Endothelial cell of umbilical vein (primary cell): ENCODE results near the gene PALM. TPM values are rescaled to one million over a fixed set of nuclear protein-coding genes. Genes with fewer than 3 reads are reported as not detected.
A peak's percentile ranks its signal among the peaks of the same experiment; 100 is the strongest.

Source experiments
- BruUV-seq: library from RNA; stranded (reverse); fragments of 400-500 nt; replicated peaks from 2 replicates; lab custom pipeline; 2021; lab: Mats Ljungman, UMichigan
- CTCF ChIA-PET: fragments of 300-600, 350-600 bp; sonication (Branson Sonifier 250); formaldehyde crosslinking; loops from one replicate; lab custom pipeline; 2021; ENCODE audit warnings: antibody characterized with exemption, inconsistent platforms; lab: Charles Lee
- POLR2A ChIA-PET: fragments of 300-600, 350-600 bp; sonication (Branson Sonifier 250); formaldehyde crosslinking; loops from one replicate; lab custom pipeline; 2021; ENCODE audit warnings: antibody characterized with exemption, inconsistent platforms; lab: Charles Lee
- DNase-seq: peaks from one replicate; pipeline ENCODE4 v3.0.0-alpha.2; 2011; ENCODE audit warnings: low read depth, low spot score
- FAIRE-seq: peaks from 2 replicates; lab custom pipeline; 2011; peaks lifted over from hg19 to GRCh38; lab: Jason Lieb, UNC
- H2AFZ ChIP-seq: 2 replicates; pipeline ENCODE4 v1.6.0; 2012; ENCODE audit warnings: low read depth, low read length, control low read depth, inconsistent platforms
- H3K27ac ChIP-seq: 2 replicates; pipeline ENCODE4 v1.5.1; 2011; ENCODE audit warnings: low read depth, mild to moderate bottlenecking, control low read depth, low read length, moderate library complexity; ENCODE audit not compliant: insufficient read depth
- H3K27me3 ChIP-seq, 2 experiments: 2 replicates each; pipeline versions ENCODE4 v1.6.0 to v1.6.1; 2011; ENCODE audit warnings: low read length in 2 of 2, mixed read lengths in 1 of 2; ENCODE audit not compliant: control insufficient read depth in 2 of 2, insufficient read depth in 2 of 2
- H3K36me3 ChIP-seq, 2 experiments: 2 replicates in 1 of 2; 3 replicates in 1 of 2; pipeline ENCODE4 v1.5.1; 2011; ENCODE audit warnings: low read length in 2 of 2, mild to moderate bottlenecking in 1 of 2, moderate library complexity in 1 of 2; ENCODE audit not compliant: control insufficient read depth in 2 of 2, insufficient read depth in 2 of 2; ENCODE audit errors: extremely low read depth in 1 of 2
- H3K4me1 ChIP-seq: 3 replicates; pipeline ENCODE4 v1.5.1; 2011; ENCODE audit warnings: mild to moderate bottlenecking, low read length; ENCODE audit not compliant: control insufficient read depth, insufficient read depth; ENCODE audit errors: extremely low read depth
- H3K4me2 ChIP-seq: 2 replicates; pipeline ENCODE4 v1.6.1; 2011; ENCODE audit warnings: low read length, control low read depth, mixed read lengths; ENCODE audit not compliant: insufficient read depth
- H3K4me3 ChIP-seq, 3 experiments: fragments of 200-600 bp in 1 of 3; sonication (generic), shearing (Covaris generic) in 1 of 3; replicated peaks in 1 of 3; 2 replicates each; pipeline ENCODE4 v1.5.1; 2011 to 2016; ENCODE audit warnings: control low read depth in 3 of 3, low read length in 3 of 3, mild to moderate bottlenecking in 2 of 3, inconsistent platforms in 1 of 3, low read depth in 1 of 3, moderate library complexity in 1 of 3; ENCODE audit not compliant: insufficient read depth in 1 of 3
- H3K79me2 ChIP-seq: 2 replicates; pipeline ENCODE4 v1.6.0; 2012; ENCODE audit warnings: low read length, inconsistent platforms; ENCODE audit not compliant: control insufficient read depth, insufficient read depth
- H3K9ac ChIP-seq: replicated peaks from 2 replicates; pipeline ENCODE3; 2011; ENCODE audit warnings: low read length, control low read depth; ENCODE audit not compliant: insufficient read depth; ENCODE audit errors: extremely low read depth
- H3K9me1 ChIP-seq: replicated peaks from 3 replicates; pipeline ENCODE4 v1.6.0; 2011; ENCODE audit warnings: mild to moderate bottlenecking, low read length; ENCODE audit not compliant: control insufficient read depth, insufficient read depth; ENCODE audit errors: extremely low read depth
- H3K9me3 ChIP-seq: replicated peaks from 2 replicates; pipeline ENCODE4 v1.5.1; 2012; ENCODE audit warnings: low read length, inconsistent platforms; ENCODE audit not compliant: control insufficient read depth, insufficient read depth
- H4K20me1 ChIP-seq: replicated peaks from 2 replicates; pipeline ENCODE3; 2011; ENCODE audit warnings: mild to moderate bottlenecking, low read length; ENCODE audit not compliant: control insufficient read depth, insufficient read depth; ENCODE audit errors: extremely low read depth
- EZH2 ChIP-seq: IDR thresholded peaks from 2 replicates; pipeline ENCODE4 v1.6.1; 2012; ENCODE audit warnings: borderline replicate concordance, low read depth, mild to moderate bottlenecking, moderate library complexity, low read length, inconsistent platforms; ENCODE audit not compliant: severe bottlenecking
- FOS ChIP-seq: IDR thresholded peaks from 2 replicates; pipeline ENCODE4 v1.6.1; 2011; ENCODE audit warnings: mild to moderate bottlenecking, low read length, moderate library complexity, borderline replicate concordance; ENCODE audit not compliant: insufficient read depth
- GATA2 ChIP-seq: IDR thresholded peaks from 2 replicates; pipeline ENCODE4 v1.7.0; 2011; ENCODE audit warnings: low read depth, mild to moderate bottlenecking, moderate library complexity, mixed read lengths, low read length; ENCODE audit not compliant: insufficient read length, insufficient read depth
- JUN ChIP-seq: IDR thresholded peaks from 2 replicates; pipeline ENCODE4 v1.6.1; 2011; ENCODE audit warnings: borderline replicate concordance, low read depth; ENCODE audit not compliant: insufficient read length, insufficient read depth
- MYC ChIP-seq: IDR thresholded peaks from one replicate; pipeline ENCODE4 v1.6.1; 2011; ENCODE audit warnings: mild to moderate bottlenecking, low read depth, low read length
- POLR2A ChIP-seq: IDR thresholded peaks from 2 replicates; pipeline ENCODE4 v1.6.1; 2012; ENCODE audit warnings: low read depth, mild to moderate bottlenecking, control low read depth, low read length
- dilution Hi-C: fragments of 300-500 bp; cut with MboI; formaldehyde crosslinking; loops from one replicate; pipeline ENCODE4 v1.15.0; 2019; ENCODE audit warnings: low sequenced_read_pairs; ENCODE audit not compliant: extremely low pct_ligation_motif_present
- intact Hi-C: fragments of 100-400 bp; cut with micrococcal nuclease; formaldehyde crosslinking; loops from one replicate; pipeline ENCODE4 v1.10.0; 2022
- polyA plus RNA-seq, 4 experiments: library from polyadenylated mRNA; depleted of rRNA in 3 of 4; stranded (reverse) in 3 of 4; unstranded in 1 of 4; fragments of >200 nt; gene quantifications; 2 replicates each; pipeline versions ENCODE4 v1.2.1 to v1.2.3, GENCODE V29; 2011 to 2012; ENCODE audit warnings: missing spikeins in 1 of 4
- total RNA-seq: library from RNA; stranded (reverse); gene quantifications from 2 replicates; pipeline ENCODE4 v1.2.3, GENCODE V29; 2021
- TF ChIP-seq, protein P1 (sequence below): IDR thresholded peaks from 2 replicates; pipeline ENCODE4 v1.6.1; 2011; ENCODE audit not compliant: insufficient read depth, insufficient read length
- TF ChIP-seq, protein P2 (sequence below), 2 donors: IDR thresholded peaks; 1 replicate in 1 of 2; 2 replicates in 1 of 2; pipeline ENCODE4 v1.5.1; 2011; ENCODE audit warnings: low read length in 2 of 2, mild to moderate bottlenecking in 2 of 2, moderate library complexity in 2 of 2, control low read depth in 1 of 2, inconsistent platforms in 1 of 2, low read depth in 1 of 2; ENCODE audit not compliant: insufficient read depth in 1 of 2; ENCODE audit errors: extremely low read depth in 1 of 2

Gene PALM
- total and polyA plus RNA-seq, 2 donors (not counting 3 experiments of a cell fraction or from before 2014, with no cell fraction given), result 3.9 to 31.8 TPM

DNA sequence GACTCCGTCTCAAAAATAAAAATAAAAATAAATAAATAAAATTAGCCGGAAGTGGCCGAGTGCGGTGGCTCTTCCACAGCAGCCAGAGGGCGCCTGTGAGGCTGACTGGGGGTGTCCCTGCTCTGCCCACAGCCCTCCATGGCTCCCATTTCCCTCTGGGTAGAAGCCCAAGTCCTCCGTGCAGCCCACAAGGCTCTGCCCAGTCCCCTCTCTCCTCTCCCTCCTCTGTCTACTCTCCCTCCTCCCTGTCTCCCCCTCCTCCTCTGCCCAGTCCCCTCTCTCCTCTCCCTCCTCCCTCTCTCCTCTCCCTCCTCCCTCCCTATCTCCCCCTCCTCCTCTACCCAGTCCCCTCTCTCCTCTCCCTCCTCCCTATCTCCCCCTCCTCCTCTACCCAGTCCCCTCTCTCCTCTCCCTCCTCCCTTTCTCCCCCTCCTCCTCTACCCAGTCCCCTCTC is 62.6 kb downstream of the PALM start:
- Histone ChIP-seq H2AFZ (no peak overlapping the region), H3K36me3 (no peaks in the 10 kb centered on the region), H3K4me1 (no peaks in the 10 kb centered on the region), H3K27ac (no peak overlapping the region), H3K79me2 (no peaks in the 10 kb centered on the region), H4K20me1 (no peaks in the 10 kb centered on the region), H3K9me3 (no peaks in the 10 kb centered on the region), H3K4me2 (no peak overlapping the region), H3K4me3 (no peak overlapping the region), H3K9ac (no peak overlapping the region), H3K27me3 (no peaks in the 10 kb centered on the region), H3K9me1 (no peaks in the 10 kb centered on the region)
- intact Hi-C loops (loop anchor here (1.0 to 2.0 kb wide), 5 partner anchors 11 to 211 kb away; partner anchors contain the start of gene R3HDM4), dilution Hi-C loops (no loop called here)
- POLR2A ChIA-PET, result no interaction called here
- no peak for TF ChIP-seq POLR2A
- TF ChIP-seq, protein P1, sequence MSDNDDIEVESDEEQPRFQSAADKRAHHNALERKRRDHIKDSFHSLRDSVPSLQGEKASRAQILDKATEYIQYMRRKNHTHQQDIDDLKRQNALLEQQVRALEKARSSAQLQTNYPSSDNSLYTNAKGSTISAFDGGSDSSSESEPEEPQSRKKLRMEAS, result no peak
- TF ChIP-seq GATA2, result no peak
- no peak for TF ChIP-seq EZH2
- TF ChIP-seq, protein P2, sequence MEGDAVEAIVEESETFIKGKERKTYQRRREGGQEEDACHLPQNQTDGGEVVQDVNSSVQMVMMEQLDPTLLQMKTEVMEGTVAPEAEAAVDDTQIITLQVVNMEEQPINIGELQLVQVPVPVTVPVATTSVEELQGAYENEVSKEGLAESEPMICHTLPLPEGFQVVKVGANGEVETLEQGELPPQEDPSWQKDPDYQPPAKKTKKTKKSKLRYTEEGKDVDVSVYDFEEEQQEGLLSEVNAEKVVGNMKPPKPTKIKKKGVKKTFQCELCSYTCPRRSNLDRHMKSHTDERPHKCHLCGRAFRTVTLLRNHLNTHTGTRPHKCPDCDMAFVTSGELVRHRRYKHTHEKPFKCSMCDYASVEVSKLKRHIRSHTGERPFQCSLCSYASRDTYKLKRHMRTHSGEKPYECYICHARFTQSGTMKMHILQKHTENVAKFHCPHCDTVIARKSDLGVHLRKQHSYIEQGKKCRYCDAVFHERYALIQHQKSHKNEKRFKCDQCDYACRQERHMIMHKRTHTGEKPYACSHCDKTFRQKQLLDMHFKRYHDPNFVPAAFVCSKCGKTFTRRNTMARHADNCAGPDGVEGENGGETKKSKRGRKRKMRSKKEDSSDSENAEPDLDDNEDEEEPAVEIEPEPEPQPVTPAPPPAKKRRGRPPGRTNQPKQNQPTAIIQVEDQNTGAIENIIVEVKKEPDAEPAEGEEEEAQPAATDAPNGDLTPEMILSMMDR (IDR thresholded peaks at IDR 0.05; ENCODE audit: extremely low read depth in 1 of 2, insufficient read depth in 1 of 2, low read depth in 1 of 2, low read length in 2 of 2), result peak; percentile 52 to 71
- TF ChIP-seq JUN, result no peak
- TF ChIP-seq FOS, result no peak
- TF ChIP-seq MYC, result no peak
- FAIRE-seq (no peak), DNase-seq (peak; percentile 49)
- CTCF ChIA-PET, result interaction anchor here (1.5 to 3.1 kb wide), 8 partner anchors 18 to 213 kb away, joined by 3 to 32 read pairs (median 7); partner anchors contain the start of gene WDR18
- no TSS peak for BruUV-seq
